KMS-11 (cell line): ENCODE results near the gene PXN.

Experiments used
- H2AFZ ChIP-seq: fragments of 200-600 bp; sonication (generic); 2 replicates; pipeline ENCODE4 v1.6.1; 2016; ENCODE audit warnings: antibody characterized with exemption, mixed run types, low read depth
- H3K27ac ChIP-seq: fragments of 200-600 bp; sonication (generic); 2 replicates; pipeline ENCODE4 v1.6.1; 2016; ENCODE audit warnings: mild to moderate bottlenecking, mixed run types
- H3K27me3 ChIP-seq: fragments of 200-600 bp; sonication (generic); 2 replicates; pipeline ENCODE4 v1.6.1; 2017; ENCODE audit warnings: mild to moderate bottlenecking, low read depth, mixed run types, moderate library complexity; ENCODE audit not compliant: insufficient read depth
- H3K36me3 ChIP-seq: fragments of 200-600 bp; sonication (generic); 2 replicates; pipeline ENCODE4 v1.6.1; 2017; ENCODE audit warnings: mild to moderate bottlenecking, mixed run types; ENCODE audit not compliant: insufficient read depth
- H3K4me1 ChIP-seq: fragments of 200-600 bp; sonication (generic); 2 replicates; pipeline ENCODE4 v1.6.1; 2016; ENCODE audit warnings: mild to moderate bottlenecking, low read depth, mixed run types; ENCODE audit not compliant: poor library complexity, severe bottlenecking
- H3K4me2 ChIP-seq: fragments of 200-600 bp; sonication (generic); 2 replicates; pipeline ENCODE4 v1.7.0; 2016; ENCODE audit warnings: mild to moderate bottlenecking, mixed run types
- H3K4me3 ChIP-seq: fragments of 200-600 bp; sonication (generic); IDR thresholded peaks from 2 replicates; pipeline ENCODE4 v1.6.1; 2017; ENCODE audit warnings: low read depth, low read length, mixed read lengths; ENCODE audit not compliant: insufficient read depth
- H3K79me2 ChIP-seq: fragments of 200-600 bp; sonication (generic); 2 replicates; pipeline ENCODE4 v1.6.1; 2016; ENCODE audit warnings: low read depth, mixed run types; ENCODE audit not compliant: insufficient read depth
- H3K9ac ChIP-seq: fragments of 200-600 bp; sonication (generic); 2 replicates; pipeline ENCODE4 v1.6.1; 2016; ENCODE audit warnings: mild to moderate bottlenecking, mixed run types
- H4K20me1 ChIP-seq: fragments of 200-600 bp; sonication (generic); 2 replicates; pipeline ENCODE4 v1.6.1; 2016; ENCODE audit warnings: mild to moderate bottlenecking, mixed run types; ENCODE audit not compliant: insufficient read depth
- TF ChIP-seq, protein P1 (sequence below): fragments of 200-600 bp; sonication (generic); conservative IDR thresholded peaks from 2 replicates; pipeline ENCODE4 v1.6.1; 2017; ENCODE audit warnings: low read depth, mild to moderate bottlenecking, antibody characterized with exemption, low read length, moderate library complexity, mixed read lengths

Gene PXN

DNA sequence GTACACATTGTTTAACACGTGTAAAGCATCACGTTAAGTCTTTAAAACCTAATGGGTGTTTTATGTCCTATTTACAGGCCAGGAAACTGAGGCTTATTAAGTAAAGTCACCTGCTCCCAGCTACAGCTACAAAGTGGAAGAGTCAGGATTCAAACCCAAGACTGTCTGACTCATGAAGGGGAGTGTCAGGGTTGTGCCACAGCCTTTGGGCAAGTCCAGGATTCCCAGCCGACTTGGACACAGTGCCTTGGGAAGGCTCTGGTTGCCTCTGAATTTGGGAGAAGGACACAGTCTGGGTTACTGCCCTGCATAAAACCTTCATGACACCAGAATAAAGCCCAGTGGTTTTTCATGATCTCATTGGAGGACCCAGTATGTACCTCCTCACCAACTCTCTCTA, 18.9 kb upstream of the PXN start:
- no peak overlapping the region for H3K9ac ChIP-seq
- TF ChIP-seq, protein P1, sequence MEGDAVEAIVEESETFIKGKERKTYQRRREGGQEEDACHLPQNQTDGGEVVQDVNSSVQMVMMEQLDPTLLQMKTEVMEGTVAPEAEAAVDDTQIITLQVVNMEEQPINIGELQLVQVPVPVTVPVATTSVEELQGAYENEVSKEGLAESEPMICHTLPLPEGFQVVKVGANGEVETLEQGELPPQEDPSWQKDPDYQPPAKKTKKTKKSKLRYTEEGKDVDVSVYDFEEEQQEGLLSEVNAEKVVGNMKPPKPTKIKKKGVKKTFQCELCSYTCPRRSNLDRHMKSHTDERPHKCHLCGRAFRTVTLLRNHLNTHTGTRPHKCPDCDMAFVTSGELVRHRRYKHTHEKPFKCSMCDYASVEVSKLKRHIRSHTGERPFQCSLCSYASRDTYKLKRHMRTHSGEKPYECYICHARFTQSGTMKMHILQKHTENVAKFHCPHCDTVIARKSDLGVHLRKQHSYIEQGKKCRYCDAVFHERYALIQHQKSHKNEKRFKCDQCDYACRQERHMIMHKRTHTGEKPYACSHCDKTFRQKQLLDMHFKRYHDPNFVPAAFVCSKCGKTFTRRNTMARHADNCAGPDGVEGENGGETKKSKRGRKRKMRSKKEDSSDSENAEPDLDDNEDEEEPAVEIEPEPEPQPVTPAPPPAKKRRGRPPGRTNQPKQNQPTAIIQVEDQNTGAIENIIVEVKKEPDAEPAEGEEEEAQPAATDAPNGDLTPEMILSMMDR: no peak
- H3K27ac ChIP-seq: no peak overlapping the region
- H3K4me3 ChIP-seq: no peak overlapping the region
- no peak overlapping the region for H3K4me2 ChIP-seq
- no peak overlapping the region for H2AFZ ChIP-seq
- no peaks in the 10 kb centered on the region for H3K27me3 ChIP-seq
- H3K4me1 ChIP-seq: no peaks in the 10 kb centered on the region
- H3K79me2 ChIP-seq: no peaks in the 10 kb centered on the region
- no peaks in the 10 kb centered on the region for H4K20me1 ChIP-seq
- H3K36me3 ChIP-seq: no peaks in the 10 kb centered on the region

DNA sequence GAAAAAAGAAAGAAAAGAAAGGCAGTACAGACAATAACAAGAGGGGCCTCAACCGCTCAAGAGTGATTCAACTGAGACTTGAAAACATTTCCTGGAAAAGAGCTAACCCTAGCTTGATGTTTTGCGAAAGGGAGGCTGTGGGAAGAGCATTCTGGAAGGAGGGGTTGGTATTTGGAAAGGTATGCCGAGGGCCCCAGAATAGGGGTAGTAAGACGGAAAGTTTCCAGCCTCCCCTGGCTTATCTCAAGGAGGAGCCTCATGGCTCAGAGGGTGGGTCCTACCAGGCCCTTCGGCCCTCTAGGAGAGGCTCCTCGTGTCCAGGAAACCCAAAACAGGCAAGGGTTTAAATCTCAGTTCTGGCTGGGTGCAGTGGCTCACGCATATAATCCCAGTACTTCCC, 17.8 kb upstream of the PXN start:
- no peaks in the 10 kb centered on the region for H4K20me1 ChIP-seq
- H3K27ac ChIP-seq: no peak overlapping the region
- H3K4me2 ChIP-seq: no peak overlapping the region
- H3K79me2 ChIP-seq: no peaks in the 10 kb centered on the region
- no peak overlapping the region for H3K9ac ChIP-seq
- no peak overlapping the region for H2AFZ ChIP-seq
- H3K27me3 ChIP-seq: no peaks in the 10 kb centered on the region
- no peaks in the 10 kb centered on the region for H3K4me1 ChIP-seq
- H3K36me3 ChIP-seq: no peaks in the 10 kb centered on the region
- TF ChIP-seq, protein P1: no peak
- H3K4me3 ChIP-seq: no peak overlapping the region

DNA sequence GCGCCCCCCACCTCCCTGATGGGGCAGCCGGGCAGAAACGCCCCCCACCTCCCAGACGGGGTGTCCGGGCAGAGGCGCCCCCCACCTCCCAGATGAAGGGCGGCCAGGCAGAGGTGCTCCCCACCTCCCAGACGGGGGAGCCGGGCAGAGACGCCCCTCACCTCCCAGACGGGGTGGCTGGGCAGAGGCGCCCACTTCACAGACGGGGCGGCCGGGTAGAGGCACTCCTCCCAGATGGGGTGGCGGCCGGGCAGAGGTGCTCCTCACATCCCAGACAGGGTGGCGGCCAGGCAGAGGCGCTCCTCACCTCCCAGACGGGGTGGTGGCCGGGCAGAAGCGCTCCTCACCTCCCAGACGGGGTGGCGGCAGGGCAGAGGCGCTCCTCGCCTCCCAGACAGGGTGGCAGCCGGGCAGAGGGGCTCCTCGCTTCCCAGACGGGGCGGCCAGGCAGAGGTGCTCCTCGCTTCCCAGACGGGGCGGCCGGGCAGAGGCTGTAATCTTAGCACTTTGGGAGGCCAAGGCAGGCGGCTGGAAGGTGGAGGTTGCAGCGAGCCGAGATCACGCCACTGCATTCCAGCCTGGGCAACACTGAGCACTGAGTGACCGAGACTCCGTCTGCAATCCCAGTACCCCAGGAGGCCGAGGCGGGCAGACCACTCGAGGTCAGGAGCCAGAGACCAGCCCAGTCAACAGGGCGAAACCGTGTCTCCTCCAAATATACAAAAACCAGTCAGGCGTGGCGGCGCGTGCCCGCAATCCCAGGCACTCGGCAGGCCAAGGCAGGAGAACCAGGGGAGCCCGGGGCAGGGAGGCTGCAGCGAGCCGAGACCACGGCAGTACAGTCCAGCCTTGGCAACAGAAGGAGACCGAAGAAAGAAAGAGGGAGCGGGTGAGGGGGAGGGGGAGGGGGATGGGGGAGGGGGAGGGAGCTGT, 12.9 kb upstream of the PXN start:
- H3K4me1 ChIP-seq: no peaks in the 10 kb centered on the region
- H3K9ac ChIP-seq: no peak overlapping the region
- no peak overlapping the region for H3K4me2 ChIP-seq
- no peak overlapping the region for H3K4me3 ChIP-seq
- TF ChIP-seq, protein P1: no peak
- H2AFZ ChIP-seq: no peak overlapping the region
- no peaks in the 10 kb centered on the region for H4K20me1 ChIP-seq
- no peaks in the 10 kb centered on the region for H3K27me3 ChIP-seq
- no peak overlapping the region for H3K27ac ChIP-seq
- no peaks in the 10 kb centered on the region for H3K36me3 ChIP-seq
- H3K79me2 ChIP-seq: no peaks in the 10 kb centered on the region

DNA sequence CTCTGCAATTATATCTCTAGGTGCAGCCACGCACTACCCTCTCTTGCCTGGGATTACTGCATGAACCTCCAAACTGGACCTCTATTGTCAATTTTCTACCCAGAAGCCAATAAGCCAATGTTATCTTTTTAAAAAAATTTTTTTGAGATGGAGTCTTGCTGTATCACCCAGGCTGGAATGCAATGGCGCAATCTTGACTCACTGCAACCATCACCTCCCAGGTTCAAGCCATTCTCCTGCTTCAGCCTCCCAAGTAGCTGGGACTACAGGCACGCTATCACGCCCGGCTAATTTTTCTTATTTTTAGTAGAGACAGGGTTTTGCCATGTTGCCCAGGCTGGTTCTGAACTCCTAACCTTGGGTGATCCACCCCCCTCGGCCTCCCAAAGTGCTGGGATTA, 11.2 kb upstream of the PXN start:
- no peak overlapping the region for H3K9ac ChIP-seq
- no peak overlapping the region for H3K4me2 ChIP-seq
- no peak overlapping the region for H3K4me3 ChIP-seq
- TF ChIP-seq, protein P1: no peak
- no peaks in the 10 kb centered on the region for H3K27me3 ChIP-seq
- H4K20me1 ChIP-seq: no peaks in the 10 kb centered on the region
- no peaks in the 10 kb centered on the region for H3K36me3 ChIP-seq
- no peak overlapping the region for H3K27ac ChIP-seq
- no peak overlapping the region for H2AFZ ChIP-seq
- no peaks in the 10 kb centered on the region for H3K79me2 ChIP-seq
- no peaks in the 10 kb centered on the region for H3K4me1 ChIP-seq
